Spleen (tissue), 11 donors: ENCODE data around the gene ALDH3B1. TPM values are rescaled to one million over a fixed set of nuclear protein-coding genes. Genes with fewer than 3 reads are reported as not detected.

Experiments used
- DNase-seq: peaks from one replicate; pipeline ENCODE4 v3.0.0-alpha.2; 2020
- H3K27ac ChIP-seq, 8 donors: fragments of 200-600 bp; sonication (generic) in 7 of 8; 1 replicate in 4 of 8; 2 replicates in 4 of 8; pipeline versions ENCODE4 v1.5.0 to v1.8.0; 2016 to 2021; ENCODE audit warnings: inconsistent platforms in 4 of 8, mild to moderate bottlenecking in 4 of 8, moderate library complexity in 1 of 8
- H3K27me3 ChIP-seq, 7 donors: fragments of 200-600 bp; sonication (generic) in 6 of 7; replicated peaks in 1 of 7; 1 replicate in 4 of 7; 2 replicates in 3 of 7; pipeline versions ENCODE4 v1.5.0 to v1.8.0; 2016 to 2021; ENCODE audit warnings: inconsistent platforms in 3 of 7, mild to moderate bottlenecking in 1 of 7
- H3K36me3 ChIP-seq, 6 donors: fragments of 200-600 bp; sonication (generic) in 5 of 6; 1 replicate in 4 of 6; 2 replicates in 2 of 6; pipeline versions ENCODE4 v1.5.0 to v1.8.0; 2016 to 2021; ENCODE audit warnings: inconsistent platforms in 2 of 6
- H3K4me1 ChIP-seq, 6 donors: fragments of 200-600 bp; sonication (generic) in 5 of 6; 1 replicate in 3 of 6; 2 replicates in 3 of 6; pipeline versions ENCODE4 v1.5.0 to v1.8.0; 2016 to 2021; ENCODE audit warnings: inconsistent platforms in 3 of 6
- H3K4me3 ChIP-seq, 8 donors: fragments of 200-600 bp; sonication (generic) in 7 of 8; 1 replicate in 4 of 8; 2 replicates in 4 of 8; pipeline versions ENCODE4 v1.5.0 to v1.8.0; 2016 to 2021; ENCODE audit warnings: inconsistent platforms in 4 of 8, mild to moderate bottlenecking in 4 of 8, moderate library complexity in 2 of 8
- H3K9me3 ChIP-seq, 8 donors: fragments of 200-600 bp; sonication (generic) in 7 of 8; 1 replicate in 4 of 8; 2 replicates in 4 of 8; pipeline versions ENCODE4 v1.5.0 to v1.8.0; 2016 to 2021; ENCODE audit warnings: inconsistent platforms in 4 of 8
- CTCF ChIP-seq, 11 experiments: fragments of 200-600 bp in 7 of 11; fragments of 450-650 bp in 4 of 11; sonication (generic) in 4 of 11; IDR thresholded peaks in 8 of 11; conservative IDR thresholded peaks in 3 of 11; 1 replicate in 7 of 11; 2 replicates in 4 of 11; pipeline versions ENCODE4 v1.4.0 to v1.8.0; 2016 to 2021; ENCODE audit warnings: antibody characterized with exemption in 11 of 11, inconsistent platforms in 4 of 11, mild to moderate bottlenecking in 1 of 11
- POLR2A ChIP-seq, 3 donors: fragments of 450-650 bp; IDR thresholded peaks; one replicate each; pipeline ENCODE4 v1.5.1; 2017; ENCODE audit warnings: antibody characterized with exemption in 3 of 3, mild to moderate bottlenecking in 1 of 3
- POLR2AphosphoS5 ChIP-seq, 3 donors: sonication (generic); formaldehyde crosslinking; IDR thresholded peaks; one replicate each; pipeline ENCODE4 v1.5.1; 2017; ENCODE audit warnings: antibody characterized with exemption in 3 of 3
- WGBS, 5 donors: extraction: QIAGEN DNeasy Blood & Tissue Kit in 3 of 5; methylation state at CpG; one replicate each; pipeline versions ENCODE4 v1.1.5 to v1.1.7; 2013 to 2018; 5-methylcytosine and 5-hydroxymethylcytosine counted together
- intact Hi-C: fragments of 100-400 bp; cut with DNase I; formaldehyde crosslinking; loops from one replicate; pipeline ENCODE4 v1.15.0; 2023; ENCODE audit warnings: low total_unique reads
- polyA plus RNA-seq, 3 donors: library from polyadenylated mRNA; stranded (reverse); fragments of 200-250 nt; gene quantifications; one replicate each; pipeline ENCODE4 v1.2.1, GENCODE V29; 2013
- total RNA-seq, 7 donors: library from RNA; depleted of rRNA in 3 of 7; stranded (reverse); fragments of >200 nt in 3 of 7; fragmentation: NEBNext Ultra II Directional in 4 of 7; extraction: Animal tissue kit (Norgen Biotek cat#: 25700) in 4 of 7; gene quantifications; one replicate each; pipeline versions ENCODE4 v1.1.0 to v1.2.1, GENCODE V29; 2016 to 2021
- donor health status: healthy with polysubstance abuse.
- donor health status: DM: no; HTN: no; CAD: no; lungs with moderate emphysema.
- donor health status: DM: no; HTN: no; CAD: no.
- donor health status: Bipolar disorder and iron deficiency.
- donor health status: healthy.
- donor health status: DM: no; HTN: no; CAD: no.
- donor health status: DM: yes; HTN: yes; CAD: no.

The ALDH3B1 gene
- total and polyA plus RNA-seq, 10 donors: 7.8 to 46.8 (median 32.0) TPM

DNA sequence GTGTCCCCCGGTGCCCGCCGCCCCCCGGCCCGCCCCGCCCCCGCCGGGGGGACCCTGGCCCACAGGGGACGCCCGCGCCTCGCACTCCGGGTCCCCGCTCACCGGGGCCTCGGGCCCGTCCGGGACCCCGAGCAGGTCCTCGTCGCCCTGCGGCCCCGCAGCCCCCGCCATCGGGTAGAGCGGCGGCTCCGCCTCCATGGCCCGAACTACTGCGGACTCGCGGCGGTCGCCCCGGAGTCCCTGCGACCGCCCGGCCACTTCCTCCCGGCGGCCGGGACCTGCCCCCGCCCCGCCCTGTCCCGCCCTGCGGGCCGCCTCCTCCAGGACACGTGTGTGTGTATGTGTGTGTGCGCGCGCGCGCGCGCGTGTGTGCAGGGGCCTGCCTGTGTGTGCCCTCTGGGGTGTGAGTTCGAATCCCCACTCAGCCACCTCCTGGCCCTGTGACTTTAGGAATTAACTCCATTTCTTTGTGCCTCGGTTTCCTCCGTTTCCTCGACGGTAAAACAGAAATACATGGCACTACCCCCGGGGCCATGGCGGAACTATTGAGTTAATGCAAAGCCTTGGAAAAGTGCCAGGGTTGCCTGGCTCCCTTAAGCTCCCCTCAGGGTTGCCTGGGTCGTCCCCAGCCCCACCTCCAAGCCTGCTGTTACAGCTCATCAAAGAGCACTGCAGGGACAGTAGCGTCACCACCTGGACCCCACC lies 6.1 kb upstream of the ALDH3B1 start, which contains the start of gene UNC93B1:
Gene UNC93B1 (minus strand): TSS at position 252 of the 705 bp plus-strand sequence. CDS start 54 bp downstream, at position 198.
- H3K27me3 ChIP-seq: no peaks in the 10 kb centered on the region
- H3K27ac ChIP-seq: peak within 1 kb of the TSS; percentile 71 to 97 (median 91)
- WGBS, 5 donors: 3 to 16% (median 4%) methylated on average over 14 to 64 of the region's 64 CpGs

GRCh38 chr11:68004551-68005335 lies 5.4 kb upstream of the ALDH3B1 start:
- Histone ChIP-seq H3K9me3 (no peaks in the 10 kb centered on the region), H3K4me3 (peak overlapping the region in 6 of 8 donors; percentile 72 to 96 (median 84)), H3K36me3 (peaks cover 0 to 27% (median under 1%) of the 10 kb centered on the region in 6 donors), H3K4me1 (peaks cover 13 to 95% (median 74%) of the 10 kb centered on the region in 6 donors), H3K27ac (peak overlapping the region in 5 of 8 donors; percentile 91 to 97 (median 97)), H3K27me3 (no peaks in the 10 kb centered on the region)
- intact Hi-C loops: no loop called here
- WGBS, 5 donors: 73 to 81% (median 80%) methylated on average over 12 to 14 of the region's 14 CpGs
- no peak for DNase-seq
- TF ChIP-seq POLR2AphosphoS5 (IDR thresholded peaks at IDR 0.05) (no peak), POLR2A (IDR thresholded peaks at IDR 0.05) (no peak), CTCF (IDR thresholded peaks at IDR 0.05 in 8 of 11, conservative IDR thresholded peaks at IDR 0.05 in 3 of 11) (no peak)

More for the DNA sequence above, 6.1 kb upstream of the ALDH3B1 start, which contains the start of gene UNC93B1:
- no peaks in the 10 kb centered on the region for H3K9me3 ChIP-seq
- peaks cover 11 to 95% (median 74%) of the 10 kb centered on the region in 6 donors for H3K4me1 ChIP-seq
- H3K4me3 ChIP-seq: peak within 1 kb of the TSS; percentile 46 to 96 (median 84)
- intact Hi-C loops: no loop called here
- DNase-seq: peak; percentile 98
- TF ChIP-seq POLR2A (IDR thresholded peaks at IDR 0.05): peak in 2 of 3 donors; percentile 23 to 28
- TF ChIP-seq POLR2AphosphoS5 (IDR thresholded peaks at IDR 0.05): peak; percentile 84 to 87 (median 84)
- TF ChIP-seq CTCF (IDR thresholded peaks at IDR 0.05 in 8 of 11, conservative IDR thresholded peaks at IDR 0.05 in 3 of 11): no peak
- peaks cover 0 to 34% (median 7%) of the 10 kb centered on the region in 6 donors for H3K36me3 ChIP-seq

DNA sequence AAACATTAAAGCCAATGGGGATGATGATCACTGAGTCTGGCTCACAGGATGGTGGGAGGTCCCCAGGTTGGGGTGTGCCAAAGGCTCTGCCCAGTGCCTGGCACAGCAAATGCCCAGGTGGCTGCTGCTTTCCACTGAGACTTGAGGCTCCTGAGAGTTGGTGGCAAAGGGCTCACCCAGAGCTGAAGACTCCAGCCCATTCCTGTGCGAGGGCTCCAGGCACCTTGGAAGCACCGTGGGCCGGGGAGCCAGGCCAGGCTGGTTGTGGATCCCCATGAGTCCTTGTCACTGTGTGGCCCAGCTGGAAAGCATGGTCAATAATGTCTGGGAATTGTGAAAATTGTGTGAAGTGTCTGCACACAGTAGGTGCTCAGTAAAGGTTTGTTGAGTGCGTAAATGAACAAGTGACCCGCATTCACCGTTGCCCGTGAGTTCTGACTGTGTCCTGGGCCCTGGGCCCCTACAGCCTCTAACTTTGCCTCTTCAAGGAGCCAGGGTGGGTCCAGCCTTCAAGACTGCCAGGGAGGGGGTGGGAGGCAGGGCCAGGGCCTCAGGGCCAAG lies 3.4 kb upstream of the ALDH3B1 start:
- H3K27me3 ChIP-seq: peaks cover 0 to 5% (median 0%) of the 10 kb centered on the region in 7 donors
- DNase-seq: no peak
- 94 to 99% (median 98%) methylated on average over 7 of the region's 7 CpGs for WGBS, 5 donors
- TF ChIP-seq POLR2A (IDR thresholded peaks at IDR 0.05): no peak
- TF ChIP-seq CTCF (IDR thresholded peaks at IDR 0.05 in 8 of 11, conservative IDR thresholded peaks at IDR 0.05 in 3 of 11): no peak
- TF ChIP-seq POLR2AphosphoS5 (IDR thresholded peaks at IDR 0.05): no peak
- no peaks in the 10 kb centered on the region for H3K9me3 ChIP-seq
- intact Hi-C loops: no loop called here
- peak overlapping the region in 2 of 8 donors; percentile 13 to 51 for H3K27ac ChIP-seq
- no peak overlapping the region for H3K4me3 ChIP-seq
- H3K36me3 ChIP-seq: peaks cover 0 to 8% (median 0%) of the 10 kb centered on the region in 6 donors
- H3K4me1 ChIP-seq: peaks cover 19 to 95% (median 73%) of the 10 kb centered on the region in 6 donors
